IPS DF 4.7 (cell line): Measurements from ENCODE around the gene ACADM.
"Not testable (repeated sequence)": the region's sequence is repeated elsewhere in the genome, so short reads cannot be mapped to it uniquely, and the experiment has no call there.

ENCODE experiments used
- DNase-seq: peaks from one replicate; pipeline ENCODE4 v3.0.0-alpha.2; 2013; ENCODE audit warnings: low spot score; ENCODE audit errors: extremely low read depth

ACADM gene

DNA sequence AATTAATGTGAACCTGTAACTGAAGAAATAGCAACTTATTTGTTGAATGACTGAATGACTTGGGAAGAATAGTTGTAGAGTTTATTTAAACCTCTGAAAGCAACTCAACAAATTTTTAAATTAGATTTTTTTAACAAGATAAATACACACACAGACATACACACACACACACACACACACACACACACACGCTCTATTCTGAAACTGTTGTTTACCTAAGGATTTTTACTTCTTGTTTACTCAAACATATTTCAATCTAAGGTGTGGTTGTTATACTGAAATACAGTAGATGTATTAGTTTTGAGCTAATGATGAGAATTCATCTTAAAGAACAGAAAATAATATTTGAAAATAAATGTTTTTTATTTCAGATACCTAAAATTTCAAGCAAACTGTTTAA lies 11.5 kb downstream of the ACADM start:
- no peak for DNase-seq

DNA sequence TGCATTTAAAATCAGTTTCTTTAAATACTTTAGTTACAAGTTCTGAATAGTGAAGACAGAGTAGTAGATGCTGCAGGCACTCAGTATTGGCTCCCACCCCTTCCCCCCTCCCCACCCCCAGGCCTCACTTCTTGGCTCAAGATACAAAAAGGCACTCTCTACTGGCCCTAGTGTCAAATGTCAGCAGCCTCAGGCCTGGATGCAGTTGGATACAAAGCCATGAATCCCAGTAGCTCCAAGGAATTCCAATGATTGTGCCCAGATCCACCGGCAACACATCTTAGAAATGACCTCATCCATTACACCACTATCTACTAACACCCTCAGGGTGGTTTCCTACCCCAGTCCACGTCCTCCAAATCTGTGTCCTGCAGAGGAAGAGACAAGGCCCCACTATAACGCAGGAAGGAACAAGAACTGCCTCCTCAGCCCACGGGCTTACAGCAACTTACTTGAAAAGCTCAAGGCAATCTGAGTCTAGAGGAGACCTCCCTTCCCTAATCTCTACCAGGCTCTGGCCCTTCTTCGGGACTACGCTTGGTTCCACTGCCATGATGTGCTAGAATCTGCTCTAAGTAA lies 17.6 kb downstream of the ACADM start:
- no peak for DNase-seq

DNA sequence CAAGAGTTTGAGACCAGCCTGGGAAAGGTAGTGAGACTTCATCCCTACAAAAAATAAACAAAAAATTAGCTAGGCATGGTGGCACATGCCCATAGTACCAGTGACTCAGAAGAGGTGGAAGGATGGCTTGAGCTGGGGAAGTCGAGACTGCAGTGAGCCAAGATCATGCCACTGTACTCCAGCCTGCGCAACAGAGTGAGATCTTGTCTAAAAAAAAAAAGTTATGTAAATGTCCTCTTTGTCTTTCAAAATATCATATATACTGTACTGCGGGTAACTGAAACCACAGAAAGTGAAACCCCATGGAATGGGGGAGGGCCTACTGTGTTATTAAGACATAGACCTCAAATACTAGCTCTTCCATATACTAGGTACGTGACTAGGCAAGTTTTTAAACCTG lies 20.8 kb downstream of the ACADM start:
- DNase-seq, result no peak

DNA sequence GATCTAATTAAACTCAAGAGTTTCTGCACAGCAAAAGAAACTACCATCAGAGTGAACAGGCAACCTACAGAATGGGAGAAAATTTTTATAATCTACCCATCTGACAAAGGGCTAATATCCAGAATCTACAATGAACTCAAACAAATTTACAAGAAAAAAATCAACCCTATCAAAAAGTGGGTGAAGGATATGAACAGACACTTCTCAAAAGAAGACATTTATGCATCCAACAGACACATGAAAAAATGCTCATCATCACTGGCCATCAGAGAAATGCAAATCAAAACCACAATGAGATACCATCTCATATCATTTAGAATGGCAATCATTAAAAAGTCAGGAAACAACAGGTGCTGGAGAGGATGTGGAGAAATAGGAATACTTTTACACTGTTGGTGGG lies 32.7 kb downstream of the ACADM start:
- not testable (repeated sequence) for DNase-seq

DNA sequence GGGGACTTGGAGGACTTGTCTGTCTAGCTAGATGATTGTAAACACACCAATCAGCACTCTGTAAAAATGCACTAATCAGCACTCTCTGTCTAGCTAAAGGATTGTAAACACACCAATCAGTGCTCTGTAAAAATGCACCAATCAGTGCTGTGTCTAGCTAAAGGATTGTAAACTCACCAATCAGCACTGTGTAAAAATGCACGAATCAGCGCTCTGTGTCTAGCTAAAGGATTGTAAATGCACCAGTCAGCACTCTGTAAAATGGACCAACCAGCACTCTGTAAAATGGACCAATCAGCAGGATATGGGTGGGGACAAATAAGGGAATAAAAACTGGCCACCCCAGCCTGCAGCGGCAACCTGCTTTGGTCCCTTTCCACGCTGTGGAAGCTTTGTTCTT lies 34.0 kb downstream of the ACADM start:
- DNase-seq, result not testable (repeated sequence)

DNA sequence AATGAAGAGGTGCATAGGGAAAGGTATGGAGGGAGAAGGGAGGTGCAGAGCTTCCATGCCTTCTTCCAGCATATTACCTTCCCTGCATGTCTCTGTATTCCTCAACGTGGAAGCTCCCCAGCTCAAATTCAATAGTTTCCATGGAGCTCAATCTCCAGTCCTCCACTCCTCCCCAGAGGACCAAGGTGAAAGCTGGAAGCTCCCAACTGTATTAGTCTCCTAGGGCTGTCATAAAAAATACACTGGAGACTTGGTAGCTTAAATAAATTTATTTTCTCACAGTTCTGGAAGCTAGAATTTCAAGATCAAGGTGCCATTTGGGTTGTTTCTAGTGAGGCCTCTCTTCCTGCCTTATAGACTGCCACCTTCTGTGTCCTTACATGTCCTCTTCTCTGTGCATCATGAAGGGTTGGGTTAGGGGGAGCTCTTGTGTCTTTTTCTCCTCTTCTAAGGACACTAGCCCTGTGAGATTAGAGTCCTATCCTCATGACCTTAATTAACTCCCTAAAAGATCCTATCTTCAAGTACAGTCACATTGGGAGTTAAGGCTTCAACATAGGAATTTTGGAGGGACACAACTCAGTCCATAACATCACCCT lies 39.6 kb downstream of the ACADM start:
- DNase-seq, result no peak

DNA sequence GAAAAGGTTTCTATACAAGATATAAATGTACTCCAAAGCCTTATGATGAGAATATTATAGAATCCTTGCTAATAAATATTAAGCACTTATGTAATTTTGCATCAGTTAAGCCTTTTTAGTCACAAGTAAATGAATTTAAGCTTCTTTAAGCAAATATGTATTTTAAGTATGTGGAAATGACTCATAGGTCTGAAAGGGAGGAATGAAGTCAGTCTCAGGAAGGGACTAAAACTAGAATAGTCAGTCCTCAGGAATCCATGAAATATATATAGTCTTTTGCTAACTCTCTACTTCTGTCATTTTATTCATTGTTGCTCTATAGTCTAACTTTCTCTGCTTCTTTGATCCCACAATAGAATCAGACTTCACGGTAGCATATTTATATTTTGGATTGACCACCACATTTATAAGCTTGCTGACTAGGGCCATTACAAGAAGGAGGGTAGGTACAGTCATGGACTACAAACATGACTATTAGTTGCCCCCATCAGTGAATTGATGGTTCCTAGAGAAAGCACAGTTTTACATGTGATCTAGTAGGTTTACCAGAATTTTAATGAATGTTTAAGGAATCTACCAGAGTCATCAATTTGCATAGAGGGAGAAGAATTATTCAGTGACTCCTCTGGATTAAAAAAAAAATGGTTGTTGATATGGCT lies 41.3 kb downstream of the ACADM start:
- no peak for DNase-seq

DNA sequence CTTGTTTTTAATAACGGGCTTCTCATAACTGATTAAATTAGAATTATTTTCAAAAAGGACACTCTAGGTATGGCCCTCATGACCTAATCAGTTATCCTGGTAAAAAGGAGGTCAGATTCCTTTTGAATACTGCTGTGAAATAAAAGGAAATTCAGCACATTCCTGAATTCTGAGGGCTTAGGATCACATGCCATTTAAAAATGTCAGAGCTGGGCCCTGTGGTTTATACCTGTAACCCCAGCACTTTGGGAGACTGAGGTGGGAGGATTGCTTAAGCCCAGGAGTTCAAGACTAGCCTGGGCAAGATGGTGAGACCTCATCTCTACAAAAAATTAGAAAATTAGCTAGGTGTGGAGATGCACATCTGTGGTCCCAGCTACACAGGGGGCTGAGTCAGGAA lies 43.5 kb downstream of the ACADM start:
- no peak for DNase-seq

DNA sequence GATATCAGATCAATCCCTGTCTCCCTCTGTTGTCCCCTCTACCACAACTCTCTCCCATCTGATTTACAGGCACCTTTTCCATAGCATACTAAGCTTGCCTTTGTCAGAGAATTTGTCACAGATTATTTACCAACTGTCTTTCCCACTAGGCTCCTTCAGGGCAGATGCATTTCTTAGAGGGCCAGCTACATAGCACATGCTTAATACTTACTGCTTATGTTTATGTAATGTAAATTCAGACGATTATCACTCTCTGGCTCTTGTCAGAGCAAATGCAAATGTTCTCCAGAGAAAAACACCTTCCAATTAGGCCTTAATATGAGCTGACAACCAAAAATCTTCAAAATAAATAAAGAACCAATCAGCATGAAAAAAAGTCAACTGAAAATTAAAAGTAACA lies 46.3 kb downstream of the ACADM start:
- no peak for DNase-seq

DNA sequence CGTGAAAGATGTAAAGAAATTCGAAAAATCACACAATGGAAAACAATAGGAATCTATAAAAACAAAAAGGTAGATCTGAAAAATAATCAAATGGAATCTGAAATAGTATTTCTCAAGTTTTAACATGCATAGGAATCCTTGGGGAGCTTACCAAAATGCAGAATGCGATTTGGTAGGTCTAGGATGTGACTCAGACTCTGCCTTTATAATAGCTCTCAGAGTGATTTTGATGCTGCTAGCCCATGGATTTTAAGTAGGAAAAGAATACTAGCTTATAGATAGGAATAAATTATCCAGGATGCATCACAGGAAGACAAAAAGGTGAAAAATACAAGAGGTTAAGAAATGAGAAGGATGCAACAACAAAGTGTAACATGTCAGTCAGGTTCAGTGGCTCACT lies 47.5 kb downstream of the ACADM start:
- no peak for DNase-seq

DNA sequence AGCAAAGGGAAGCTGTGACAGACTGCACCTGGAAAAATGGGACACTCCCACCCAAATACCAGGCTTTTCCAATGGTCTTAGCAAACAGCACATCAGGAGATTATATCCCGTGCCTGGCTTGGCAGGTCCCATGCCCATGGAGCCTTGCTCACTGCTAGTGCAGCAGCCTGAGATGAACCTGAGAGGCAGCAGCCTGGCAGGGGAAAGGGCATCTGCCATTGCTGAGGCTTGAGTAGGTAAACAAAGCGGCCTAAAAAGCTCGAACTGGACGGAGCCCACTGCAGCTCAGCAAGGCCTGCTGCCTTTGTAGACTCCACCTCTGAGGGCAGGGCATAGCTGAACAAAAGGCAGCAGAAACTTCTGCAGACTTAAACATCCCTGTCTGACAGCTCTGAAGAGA lies 53.3 kb downstream of the ACADM start:
- DNase-seq, result not testable (repeated sequence)

DNA sequence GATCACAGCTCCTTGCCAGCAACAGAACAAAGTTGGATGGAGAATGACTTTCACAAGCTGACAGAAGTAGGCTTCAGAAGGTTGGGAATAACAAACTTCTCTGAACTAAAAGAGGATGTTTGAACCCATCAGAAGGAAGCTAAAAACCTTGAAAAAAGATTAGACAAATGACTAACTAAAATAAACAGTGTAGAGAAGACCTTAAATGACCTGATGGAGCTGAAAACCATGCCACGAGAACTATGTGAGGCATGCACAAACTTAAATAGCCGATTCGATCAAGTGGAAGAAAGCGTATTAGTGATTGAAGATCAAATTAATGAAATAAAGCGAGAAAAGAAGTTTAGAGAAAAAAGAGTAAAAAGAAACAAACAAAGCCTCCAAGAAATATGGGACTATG lies 54.2 kb downstream of the ACADM start:
- not testable (repeated sequence) for DNase-seq

DNA sequence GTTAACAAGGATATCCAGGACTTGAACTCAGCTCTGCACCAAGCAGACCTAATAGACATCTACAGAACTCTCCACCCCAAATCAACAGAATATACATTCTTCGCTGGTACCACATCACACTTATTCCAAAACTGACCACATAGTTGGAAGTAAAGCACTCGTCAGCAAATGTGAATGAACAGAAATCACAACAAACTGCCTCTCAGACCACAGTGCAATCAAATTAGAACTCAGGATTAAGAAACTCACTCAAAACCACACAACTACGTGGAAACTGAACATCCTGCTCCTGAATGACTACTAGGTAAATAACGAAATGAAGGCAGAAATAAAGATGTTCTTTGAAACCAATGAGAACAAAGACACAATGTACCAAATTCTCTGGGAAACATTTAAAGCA lies 55.7 kb downstream of the ACADM start:
- DNase-seq, result not testable (repeated sequence)

DNA sequence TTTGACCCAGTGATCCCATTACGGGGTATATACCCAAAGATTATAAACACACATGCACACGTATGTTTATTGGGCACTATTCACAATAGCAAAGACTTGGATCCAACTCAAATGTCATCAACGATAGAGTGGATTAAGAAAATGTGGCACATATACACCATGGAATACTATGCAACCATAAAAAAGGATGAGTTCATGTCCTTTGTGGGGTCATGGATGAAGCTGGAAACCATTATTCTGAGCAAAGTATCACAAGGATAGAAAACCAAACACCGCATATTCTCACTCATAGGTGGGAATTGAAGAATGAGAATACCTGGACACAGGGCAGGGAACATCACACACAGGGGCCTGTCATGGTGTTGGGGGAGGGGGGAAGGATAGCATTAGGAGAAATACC lies 59.4 kb downstream of the ACADM start:
- not testable (repeated sequence) for DNase-seq

DNA sequence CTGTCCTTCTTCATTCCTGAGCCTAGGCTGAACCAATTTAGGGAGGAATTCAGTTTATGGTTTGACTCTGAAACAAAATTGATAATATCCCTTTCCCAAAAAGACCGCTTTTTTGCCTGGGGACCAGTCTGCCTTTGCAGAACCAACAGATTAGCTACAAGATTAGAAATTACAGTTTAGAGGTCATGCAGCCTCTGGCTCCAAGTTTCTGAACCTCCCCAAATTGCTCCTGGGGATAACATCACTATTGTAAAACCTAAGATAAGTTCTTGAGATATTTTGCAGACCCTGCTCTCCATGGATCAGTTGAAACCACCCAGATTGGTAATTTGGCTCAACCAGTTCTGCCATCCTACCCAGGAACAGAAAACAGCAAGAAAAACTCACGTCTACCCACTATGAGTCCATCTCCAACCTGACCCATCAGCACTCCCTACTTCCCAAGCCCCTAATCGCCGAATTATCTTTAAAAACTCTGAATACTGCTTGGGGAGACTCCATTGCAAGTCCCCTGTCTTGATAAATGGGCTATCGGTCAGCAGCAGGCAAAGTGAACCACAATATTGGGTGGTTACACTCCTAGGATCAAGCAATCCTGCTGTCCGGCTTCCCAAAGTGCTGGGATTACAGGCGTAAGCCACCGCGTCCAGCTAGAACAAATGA lies 60.9 kb downstream of the ACADM start:
- no peak for DNase-seq

DNA sequence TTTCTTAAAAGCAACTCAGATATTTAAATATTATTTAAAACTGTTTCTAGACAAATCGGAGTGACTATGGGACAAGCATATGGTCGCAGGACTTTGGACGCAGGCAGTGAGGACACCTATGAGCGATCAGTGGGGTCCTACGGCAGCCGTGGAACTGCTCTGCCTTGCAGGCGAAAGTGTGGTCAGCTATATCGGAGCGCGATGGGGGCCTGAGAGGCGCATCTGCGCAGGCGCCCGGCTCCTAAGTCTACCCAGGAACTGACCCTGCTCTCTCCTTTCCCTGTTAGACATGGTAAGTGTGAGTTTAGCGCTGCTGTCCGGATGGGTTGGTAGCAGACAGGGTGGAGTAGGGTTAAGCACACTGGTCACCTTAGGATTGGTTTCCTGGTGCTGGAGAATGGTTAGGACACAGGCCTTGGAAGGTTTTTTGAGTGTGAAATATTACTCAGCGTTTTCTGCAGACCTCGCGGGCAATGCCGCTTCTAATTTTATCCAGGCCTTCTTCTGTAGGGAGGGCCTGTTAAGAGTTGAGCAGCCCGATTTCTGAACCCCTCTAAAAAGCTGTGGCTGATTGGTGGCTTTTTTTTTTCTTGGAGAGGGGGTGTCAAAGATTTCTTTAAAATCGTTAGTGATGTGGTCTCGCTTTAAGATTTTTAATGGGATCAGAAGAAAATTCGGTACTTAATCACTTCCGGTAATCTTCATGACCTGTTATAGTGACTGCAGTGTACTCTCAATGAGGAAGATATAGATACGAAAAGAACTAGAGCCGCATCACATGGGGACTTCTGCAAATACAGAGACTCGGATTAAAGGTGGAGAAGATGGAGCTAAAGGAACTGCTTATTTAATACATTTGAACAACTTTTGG lies 61.7 kb downstream of the ACADM start, which contains the start of gene RABGGTB:
Gene RABGGTB (plus strand): TSS at position 274 of the 871 bp plus-strand sequence. CDS start 16 bp downstream, at position 290.
- DNase-seq, result peak; percentile 87

DNA sequence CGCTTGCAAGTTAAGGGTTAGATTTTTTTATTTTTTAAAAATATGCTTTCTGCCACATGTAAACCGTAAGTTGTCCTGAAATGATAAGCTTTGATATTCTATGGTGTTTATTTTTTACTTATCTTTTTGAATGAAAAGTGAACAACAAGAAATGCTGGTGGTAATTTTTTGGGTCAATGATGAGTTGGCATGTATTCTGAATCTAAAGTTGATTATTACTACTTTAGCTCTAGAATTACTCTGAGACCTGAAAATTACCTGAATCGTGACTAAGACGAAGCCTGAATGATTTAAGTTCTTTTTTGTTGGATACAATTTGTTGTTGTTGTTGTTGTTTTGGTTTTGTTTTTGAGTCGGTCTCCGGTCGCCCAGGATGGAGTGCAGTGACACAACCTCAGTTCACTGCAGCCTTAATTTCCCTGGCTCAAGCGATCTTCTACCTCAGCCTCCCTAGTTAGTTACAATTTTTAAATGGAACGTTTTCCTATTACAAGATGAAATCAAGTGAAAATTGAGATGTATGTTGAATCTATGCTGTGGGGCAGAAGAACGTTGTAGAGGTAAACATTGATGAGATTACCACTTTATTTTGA lies 62.5 kb downstream of the ACADM start:
- no peak for DNase-seq

DNA sequence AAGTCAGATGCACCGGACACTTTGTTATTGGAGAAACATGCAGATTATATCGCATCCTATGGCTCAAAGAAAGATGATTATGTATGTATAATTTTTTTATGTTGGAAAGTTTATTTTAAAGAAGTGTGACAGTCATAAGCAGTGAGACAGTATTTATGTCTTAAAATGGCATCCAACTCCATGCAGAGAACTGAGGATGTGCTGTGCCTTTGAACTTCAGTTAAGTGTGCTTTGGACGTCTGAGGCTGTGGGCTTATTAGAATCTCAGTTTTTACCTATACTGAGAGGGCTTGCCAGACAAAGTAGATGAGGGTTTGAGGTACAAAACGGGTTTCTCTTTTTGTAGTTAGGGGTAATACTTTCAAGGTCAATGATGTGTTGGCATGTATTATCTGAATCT lies 63.0 kb downstream of the ACADM start:
- no peak for DNase-seq

DNA sequence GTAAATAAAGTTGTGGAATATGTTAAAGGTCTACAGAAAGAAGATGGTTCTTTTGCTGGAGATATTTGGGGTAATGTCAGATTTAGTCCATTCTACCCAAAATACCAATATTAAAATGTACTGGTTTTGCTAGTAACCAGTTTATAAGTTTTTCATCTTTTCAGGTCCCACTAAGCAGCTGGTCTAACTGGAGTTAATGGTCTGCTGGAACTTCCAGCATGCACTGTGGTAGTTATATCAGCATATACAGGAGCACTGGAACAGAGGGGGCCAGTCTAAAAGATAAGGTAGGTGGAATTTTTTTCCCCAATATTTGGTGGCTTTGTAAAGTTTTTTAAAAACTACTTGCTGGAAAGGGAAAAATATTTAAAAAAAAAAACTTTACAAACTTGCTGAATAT lies 65.5 kb downstream of the ACADM start:
- DNase-seq, result no peak

DNA sequence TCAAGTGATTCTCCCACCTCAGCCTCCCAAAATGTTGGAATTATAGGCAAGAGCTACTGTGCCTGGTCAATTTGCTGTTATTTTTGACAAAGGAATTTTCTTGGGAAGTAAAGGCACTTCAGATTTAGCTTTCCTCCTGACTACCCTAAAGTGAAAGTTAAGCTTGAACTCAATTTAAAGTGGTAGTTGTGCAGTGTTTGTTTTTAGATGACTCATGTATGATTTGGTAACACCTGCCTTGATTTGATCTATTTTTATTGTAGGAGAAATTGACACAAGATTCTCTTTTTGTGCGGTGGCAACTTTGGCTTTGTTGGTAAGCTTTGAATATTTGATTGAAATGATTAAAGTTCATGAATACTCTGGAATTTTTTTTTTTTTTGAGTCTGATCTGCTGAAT lies 66.5 kb downstream of the ACADM start:
- DNase-seq, result no peak

DNA sequence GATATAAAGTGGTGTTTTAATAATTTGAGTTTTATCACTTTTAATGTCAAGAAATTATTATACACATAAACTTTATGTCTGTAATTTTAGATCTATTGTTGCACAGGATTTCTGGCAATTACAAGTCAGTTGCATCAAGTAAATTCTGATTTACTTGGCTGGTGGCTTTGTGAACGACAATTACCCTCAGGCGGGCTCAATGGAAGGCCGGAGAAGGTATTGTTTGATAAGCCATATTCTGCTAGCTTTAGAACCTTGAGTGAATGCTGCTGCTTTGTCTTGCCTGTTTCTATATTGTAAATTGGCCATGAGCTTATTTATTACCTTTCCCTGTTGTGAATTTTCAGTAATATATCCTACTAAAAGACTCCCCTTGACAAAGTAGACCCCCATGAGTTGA lies 67.6 kb downstream of the ACADM start:
- DNase-seq, result no peak
